ENCODE data around the gene MAB21L3. TPM values are rescaled to one million over a fixed set of nuclear protein-coding genes. Genes with fewer than 3 reads are reported as not detected.

The MAB21L3 gene
- total RNA-seq = 0.28 TPM in 2 replicates

GRCh38 chr1:116110567-116111523, at the start of gene MAB21L3:
TSS of gene MAB21L3 (plus strand) at chr1:116111399. CDS start at chr1:116112616, 1,217 bp downstream.

Other genes starting within 250 kb of the MAB21L3 start
- gene SLC22A15, start 134.9 kb upstream of the MAB21L3 start, total RNA-seq = 6.8 and 10.5 TPM in 2 replicates